GM12872 (cell line): Measurements from ENCODE around the gene ZC2HC1B.

Experiments used
- CTCF ChIP-seq: IDR thresholded peaks from 3 replicates; pipeline ENCODE4 v1.5.1; 2011; ENCODE audit warnings: low read depth, mild to moderate bottlenecking, low read length, moderate library complexity; ENCODE audit not compliant: insufficient read depth

The ZC2HC1B gene

GRCh38 chr6:143986463-143987065 lies 122.3 kb downstream of the ZC2HC1B start:
- TF ChIP-seq CTCF: no peak
